HFF-Myc (cell line): Measurements from ENCODE around the gene DSTN.
A peak's percentile ranks its signal among the peaks of the same experiment; 100 is the strongest.

Experiments
- DNase-seq: peaks from one replicate; pipeline ENCODE4 v3.0.0-alpha.2; 2011; ENCODE audit warnings: low read depth; ENCODE audit errors: extremely low read depth
- H3K4me3 ChIP-seq: replicated peaks from 2 replicates; pipeline ENCODE4 v1.5.1; 2011; ENCODE audit warnings: low read depth, mild to moderate bottlenecking, control low read depth, low read length
- TF ChIP-seq, protein P1 (sequence below): IDR thresholded peaks from 2 replicates; pipeline ENCODE4 v1.5.1; 2012; ENCODE audit warnings: mild to moderate bottlenecking, low read depth, low read length, control low read depth; ENCODE audit errors: missing control alignments

DSTN gene

DNA sequence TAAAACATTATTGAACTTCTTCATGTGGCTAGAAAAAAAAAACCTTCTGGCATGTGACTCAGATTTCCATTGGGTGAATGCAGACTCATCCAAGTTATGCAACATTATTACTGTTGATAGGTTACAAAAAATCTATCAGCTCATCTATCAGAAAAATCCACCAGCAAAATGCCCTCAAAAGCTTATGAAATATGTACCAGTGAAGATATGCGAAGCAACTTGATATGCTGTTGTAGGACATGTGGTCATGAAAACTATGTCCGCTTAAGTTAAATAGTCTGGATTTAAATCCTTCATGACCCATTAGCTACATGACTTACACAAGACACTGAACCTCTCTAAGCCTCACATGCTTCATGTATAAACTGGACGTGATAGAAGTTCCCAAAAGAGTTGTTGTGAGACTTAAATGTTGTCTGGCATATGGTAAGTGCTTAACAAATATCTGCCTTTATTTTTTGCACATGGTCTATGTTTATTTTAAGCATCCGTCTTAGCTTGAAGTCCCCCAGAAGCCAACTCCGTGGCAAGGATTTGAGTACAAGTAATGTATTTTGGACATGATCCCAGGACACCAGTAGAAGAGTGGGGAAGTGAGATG, 26.2 kb upstream of the DSTN start:
- DNase-seq = no peak
- TF ChIP-seq, protein P1, sequence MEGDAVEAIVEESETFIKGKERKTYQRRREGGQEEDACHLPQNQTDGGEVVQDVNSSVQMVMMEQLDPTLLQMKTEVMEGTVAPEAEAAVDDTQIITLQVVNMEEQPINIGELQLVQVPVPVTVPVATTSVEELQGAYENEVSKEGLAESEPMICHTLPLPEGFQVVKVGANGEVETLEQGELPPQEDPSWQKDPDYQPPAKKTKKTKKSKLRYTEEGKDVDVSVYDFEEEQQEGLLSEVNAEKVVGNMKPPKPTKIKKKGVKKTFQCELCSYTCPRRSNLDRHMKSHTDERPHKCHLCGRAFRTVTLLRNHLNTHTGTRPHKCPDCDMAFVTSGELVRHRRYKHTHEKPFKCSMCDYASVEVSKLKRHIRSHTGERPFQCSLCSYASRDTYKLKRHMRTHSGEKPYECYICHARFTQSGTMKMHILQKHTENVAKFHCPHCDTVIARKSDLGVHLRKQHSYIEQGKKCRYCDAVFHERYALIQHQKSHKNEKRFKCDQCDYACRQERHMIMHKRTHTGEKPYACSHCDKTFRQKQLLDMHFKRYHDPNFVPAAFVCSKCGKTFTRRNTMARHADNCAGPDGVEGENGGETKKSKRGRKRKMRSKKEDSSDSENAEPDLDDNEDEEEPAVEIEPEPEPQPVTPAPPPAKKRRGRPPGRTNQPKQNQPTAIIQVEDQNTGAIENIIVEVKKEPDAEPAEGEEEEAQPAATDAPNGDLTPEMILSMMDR = no peak

DNA sequence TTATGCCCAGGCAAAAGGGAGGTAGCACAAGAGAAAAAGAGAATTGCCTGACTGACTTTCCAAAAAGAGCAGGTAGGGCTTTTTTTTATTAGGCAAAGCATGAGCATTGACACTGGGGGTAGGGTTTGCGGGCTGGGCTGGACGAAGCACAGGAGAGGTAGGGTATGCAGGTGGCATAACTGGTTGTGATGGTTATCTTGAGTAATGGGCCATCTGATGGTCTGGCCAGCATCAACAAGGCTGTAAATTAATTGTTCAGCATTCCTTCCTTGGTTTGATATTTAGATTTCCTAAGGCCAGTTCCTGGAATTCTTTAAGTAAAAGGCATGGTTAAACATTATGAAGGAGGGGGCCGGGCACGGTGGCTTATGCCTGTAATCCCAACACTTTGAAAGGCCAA, 24.7 kb upstream of the DSTN start:
- DNase-seq = no peak
- no peak overlapping the region for H3K4me3 ChIP-seq
- TF ChIP-seq, protein P1 = no peak

More for the DNA sequence above, 26.2 kb upstream of the DSTN start:
- no peak overlapping the region for H3K4me3 ChIP-seq

DNA sequence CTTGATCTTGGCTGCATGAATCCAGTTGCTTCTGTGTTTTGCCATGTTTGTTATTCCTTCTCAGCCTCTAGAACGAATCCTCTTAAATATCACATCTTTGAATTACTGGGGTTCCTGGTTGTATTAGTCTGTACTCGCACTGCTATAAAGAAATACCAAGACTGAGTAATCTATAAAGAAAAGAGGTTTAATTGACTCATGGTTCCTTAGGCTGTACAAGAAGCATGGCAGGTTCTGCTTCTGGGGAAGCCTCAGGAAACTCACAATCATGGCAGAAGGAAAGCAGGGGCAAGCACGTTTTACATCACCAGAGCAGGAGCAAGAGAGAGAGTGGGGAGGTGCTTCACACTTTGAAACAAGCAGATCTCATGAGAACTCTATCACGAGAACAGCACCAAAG, 20.7 kb upstream of the DSTN start:
- DNase-seq = no peak
- H3K4me3 ChIP-seq = no peak overlapping the region
- TF ChIP-seq, protein P1 = no peak

DNA sequence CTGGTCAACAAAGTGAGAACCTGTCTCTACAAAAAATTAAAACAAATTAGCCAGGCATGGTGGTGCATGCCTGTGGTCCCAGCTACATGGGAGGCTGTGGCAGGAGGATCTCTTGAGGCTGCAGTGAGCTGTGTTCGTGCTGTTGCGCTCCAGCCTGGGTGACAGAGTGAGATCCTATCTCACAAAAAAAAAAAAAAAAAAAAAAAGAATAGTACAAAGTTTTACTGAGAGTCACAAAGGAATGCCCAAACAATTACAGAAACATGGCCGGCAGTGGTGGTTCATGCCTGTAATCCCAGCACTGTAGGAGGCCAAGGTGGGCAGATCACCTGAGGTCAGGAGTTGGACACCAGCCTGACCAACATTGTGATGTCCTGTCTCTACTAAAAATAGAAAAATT, 14.8 kb upstream of the DSTN start:
- TF ChIP-seq, protein P1 = no peak
- DNase-seq = no peak
- H3K4me3 ChIP-seq = no peak overlapping the region

DNA sequence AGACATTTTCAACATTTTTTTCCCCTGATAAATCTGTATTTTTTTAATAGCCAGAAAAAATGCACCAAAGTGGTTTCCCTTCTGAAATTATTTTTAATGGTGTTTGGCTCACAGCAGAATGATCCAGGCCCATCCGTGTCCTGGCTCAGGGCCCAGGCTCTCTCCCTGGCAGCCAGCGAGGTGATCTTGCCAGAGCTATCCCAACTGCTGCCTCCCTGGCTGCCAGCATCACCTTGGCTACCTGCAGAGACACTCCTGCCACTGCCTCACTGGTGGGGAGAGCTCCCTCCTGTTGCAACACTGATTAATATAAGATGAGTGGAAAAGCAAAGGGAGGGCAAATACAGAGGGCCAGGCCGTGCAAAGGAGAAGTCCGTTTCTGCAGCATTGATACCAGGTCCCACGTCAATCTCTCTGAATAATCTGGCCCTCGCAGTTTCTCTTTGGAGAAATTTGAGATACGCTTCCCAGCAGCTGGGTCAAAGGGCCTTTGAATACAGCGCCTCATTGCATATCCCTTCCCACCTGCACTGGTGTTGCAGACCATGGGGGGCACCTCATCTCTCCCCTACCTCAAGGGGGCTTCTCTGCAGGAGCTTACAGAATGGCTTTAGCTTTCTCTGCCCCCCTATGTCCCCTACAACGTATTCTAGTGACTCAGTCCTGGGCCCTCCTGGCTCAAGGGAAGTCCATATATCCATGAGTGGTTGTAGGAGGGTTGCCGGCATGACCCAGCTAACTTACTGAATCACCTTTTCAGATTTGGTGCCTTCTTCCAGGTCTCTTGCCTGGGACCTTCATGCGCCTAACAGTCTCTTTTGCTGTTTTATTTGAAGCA, 12.8 kb upstream of the DSTN start:
- H3K4me3 ChIP-seq = peak overlapping the region; percentile 49
- no peak for DNase-seq
- TF ChIP-seq, protein P1 = no peak

DNA sequence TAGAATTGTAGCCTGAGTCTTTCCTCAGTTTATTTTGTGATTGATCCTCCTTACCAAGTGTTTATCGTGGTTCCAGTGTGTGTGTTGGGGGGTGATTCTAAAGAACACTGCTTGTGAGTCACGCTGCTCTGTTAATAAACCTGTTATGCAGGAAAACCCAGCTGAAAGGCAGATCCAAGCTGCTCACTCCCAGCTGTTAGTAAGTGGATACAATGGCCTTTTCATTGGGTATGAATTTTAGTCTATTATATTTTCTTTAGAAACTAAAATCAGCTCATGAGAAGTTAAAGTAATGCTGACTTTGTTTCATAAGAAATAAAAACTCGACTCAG, 12.2 kb upstream of the DSTN start:
- DNase-seq = no peak
- H3K4me3 ChIP-seq = peak overlapping the region; percentile 49
- TF ChIP-seq, protein P1 = no peak
